K562 (cell line): Measurements from ENCODE around the gene ZDHHC3. TPM values are rescaled to one million over a fixed set of nuclear protein-coding genes. Genes with fewer than 3 reads are reported as not detected.

Source experiments
- FOXA1 ChIP-seq: fragments of 450-650 bp; IDR thresholded peaks from 2 replicates; pipeline ENCODE4 v1.6.1; 2016; ENCODE audit warnings: mild to moderate bottlenecking, borderline replicate concordance
- NFATC3 ChIP-seq: fragments of 450-650 bp; IDR thresholded peaks from 2 replicates; pipeline ENCODE4 v1.6.1; 2017; ENCODE audit warnings: mild to moderate bottlenecking
- POLR2AphosphoS5 ChIP-seq: IDR thresholded peaks from 2 replicates; pipeline ENCODE4 v1.6.1; 2011; ENCODE audit warnings: mild to moderate bottlenecking, low read depth, low read length, moderate library complexity; ENCODE audit not compliant: control insufficient read depth, insufficient read depth
- U2AF2 ChIP-seq: fragments of 200-400 bp; formaldehyde crosslinking; optimal IDR thresholded peaks from 2 replicates; pipeline ENCODE3; 2017; ENCODE audit warnings: low read depth, mild to moderate bottlenecking, low read length
- polyA plus RNA-seq, 8 experiments: library from polyadenylated mRNA; depleted of rRNA in 4 of 8; stranded (reverse) in 5 of 8; unstranded in 3 of 8; fragments of >200 nt; fragmentation: Nextera tagmentation in 2 of 8; fragmentation: Illumina TruSeq in 1 of 8; extraction: Ambion mirVana in 2 of 8; extraction: Trizol in 1 of 8; gene quantifications; 2 replicates each; pipeline versions ENCODE4 v1.2.1 to v1.2.3, GENCODE V29; 2011 to 2014; ENCODE audit warnings: inconsistent platforms in 1 of 8, missing spikeins in 1 of 8
- total RNA-seq, 7 experiments: library from RNA; depleted of rRNA in 6 of 7; stranded (reverse); fragments of >200 nt in 6 of 7; fragmentation: Illumina TruSeq in 2 of 7; extraction: Trizol in 2 of 7; gene quantifications; 2 replicates each; pipeline versions ENCODE4 v1.2.1 to v1.2.3, GENCODE V29; 2011 to 2021; ENCODE audit warnings: low replicate concordance in 1 of 7
- TF ChIP-seq, protein P1 (sequence below): fragments of 250-450 bp; sonication (Bioruptor Pico); IDR thresholded peaks from 2 replicates; pipeline ENCODE4 v1.4.0; 2020; ENCODE audit warnings: mild to moderate bottlenecking
- TF ChIP-seq, protein P2 (sequence below): fragments of 450-650 bp; IDR thresholded peaks from 2 replicates; pipeline ENCODE4 v1.7.0; 2016; ENCODE audit warnings: borderline replicate concordance
- TF ChIP-seq, protein P3 (sequence below), 3 experiments: IDR thresholded peaks in 2 of 3; conservative IDR thresholded peaks in 1 of 3; 2 replicates each; pipeline ENCODE4 v1.5.1; 2011 to 2012; ENCODE audit warnings: low read length in 3 of 3, mild to moderate bottlenecking in 3 of 3, control low read depth in 2 of 3, improper control_type of control experiment in 1 of 3, inconsistent platforms in 1 of 3, low read depth in 1 of 3, mixed read lengths in 1 of 3, moderate library complexity in 1 of 3; ENCODE audit not compliant: insufficient read depth in 2 of 3

The ZDHHC3 gene
- total and polyA plus RNA-seq, 9 of the 15 experiments (the other 6 are each of a cell fraction or from before 2014, with no cell fraction given) = 10.3 to 120 (median 67.2) TPM

DNA sequence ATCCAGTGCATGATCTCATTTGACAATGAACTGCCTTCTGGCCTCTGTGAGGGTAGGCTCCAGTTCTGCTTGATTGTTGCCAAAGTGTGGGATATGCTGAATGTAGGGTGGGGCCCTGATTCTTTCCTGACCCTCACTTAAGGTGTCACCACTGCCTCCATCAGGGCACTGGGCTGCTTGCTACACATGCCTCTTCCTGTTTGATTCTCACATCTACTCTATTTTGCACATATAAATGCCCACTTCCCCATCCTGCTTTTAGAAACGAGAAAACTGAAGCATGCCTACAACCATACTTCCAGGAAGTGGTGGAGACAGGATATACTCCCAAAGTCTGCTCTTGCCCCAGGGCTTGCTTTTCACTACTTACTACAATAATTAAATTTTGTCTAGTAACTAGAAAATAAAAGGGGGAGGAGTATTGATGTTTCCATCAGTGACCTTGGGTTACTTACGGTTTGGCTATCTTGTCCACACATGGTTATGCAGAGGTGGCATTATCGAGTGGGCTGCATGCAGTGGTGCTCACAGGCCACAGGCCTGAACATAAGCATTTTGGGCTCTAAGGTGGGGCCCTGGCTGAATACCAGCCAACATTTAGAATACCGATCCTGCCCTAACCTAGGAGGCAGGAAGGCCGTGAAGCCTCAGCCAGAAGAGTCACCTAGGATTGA, 6.7 kb downstream of the ZDHHC3 start (continued):
- TF ChIP-seq, protein P1, sequence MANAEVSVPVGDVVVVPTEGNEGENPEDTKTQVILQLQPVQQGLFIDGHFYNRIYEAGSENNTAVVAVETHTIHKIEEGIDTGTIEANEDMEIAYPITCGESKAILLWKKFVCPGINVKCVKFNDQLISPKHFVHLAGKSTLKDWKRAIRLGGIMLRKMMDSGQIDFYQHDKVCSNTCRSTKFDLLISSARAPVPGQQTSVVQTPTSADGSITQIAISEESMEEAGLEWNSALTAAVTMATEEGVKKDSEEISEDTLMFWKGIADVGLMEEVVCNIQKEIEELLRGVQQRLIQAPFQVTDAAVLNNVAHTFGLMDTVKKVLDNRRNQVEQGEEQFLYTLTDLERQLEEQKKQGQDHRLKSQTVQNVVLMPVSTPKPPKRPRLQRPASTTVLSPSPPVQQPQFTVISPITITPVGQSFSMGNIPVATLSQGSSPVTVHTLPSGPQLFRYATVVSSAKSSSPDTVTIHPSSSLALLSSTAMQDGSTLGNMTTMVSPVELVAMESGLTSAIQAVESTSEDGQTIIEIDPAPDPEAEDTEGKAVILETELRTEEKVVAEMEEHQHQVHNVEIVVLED (CRISPR knock-in tag) = no peak
- TF ChIP-seq, protein P2, sequence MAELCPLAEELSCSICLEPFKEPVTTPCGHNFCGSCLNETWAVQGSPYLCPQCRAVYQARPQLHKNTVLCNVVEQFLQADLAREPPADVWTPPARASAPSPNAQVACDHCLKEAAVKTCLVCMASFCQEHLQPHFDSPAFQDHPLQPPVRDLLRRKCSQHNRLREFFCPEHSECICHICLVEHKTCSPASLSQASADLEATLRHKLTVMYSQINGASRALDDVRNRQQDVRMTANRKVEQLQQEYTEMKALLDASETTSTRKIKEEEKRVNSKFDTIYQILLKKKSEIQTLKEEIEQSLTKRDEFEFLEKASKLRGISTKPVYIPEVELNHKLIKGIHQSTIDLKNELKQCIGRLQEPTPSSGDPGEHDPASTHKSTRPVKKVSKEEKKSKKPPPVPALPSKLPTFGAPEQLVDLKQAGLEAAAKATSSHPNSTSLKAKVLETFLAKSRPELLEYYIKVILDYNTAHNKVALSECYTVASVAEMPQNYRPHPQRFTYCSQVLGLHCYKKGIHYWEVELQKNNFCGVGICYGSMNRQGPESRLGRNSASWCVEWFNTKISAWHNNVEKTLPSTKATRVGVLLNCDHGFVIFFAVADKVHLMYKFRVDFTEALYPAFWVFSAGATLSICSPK = no peak
- TF ChIP-seq U2AF2 = no peak
- no peak for TF ChIP-seq POLR2AphosphoS5
- TF ChIP-seq NFATC3 = no peak
- TF ChIP-seq, protein P3, sequence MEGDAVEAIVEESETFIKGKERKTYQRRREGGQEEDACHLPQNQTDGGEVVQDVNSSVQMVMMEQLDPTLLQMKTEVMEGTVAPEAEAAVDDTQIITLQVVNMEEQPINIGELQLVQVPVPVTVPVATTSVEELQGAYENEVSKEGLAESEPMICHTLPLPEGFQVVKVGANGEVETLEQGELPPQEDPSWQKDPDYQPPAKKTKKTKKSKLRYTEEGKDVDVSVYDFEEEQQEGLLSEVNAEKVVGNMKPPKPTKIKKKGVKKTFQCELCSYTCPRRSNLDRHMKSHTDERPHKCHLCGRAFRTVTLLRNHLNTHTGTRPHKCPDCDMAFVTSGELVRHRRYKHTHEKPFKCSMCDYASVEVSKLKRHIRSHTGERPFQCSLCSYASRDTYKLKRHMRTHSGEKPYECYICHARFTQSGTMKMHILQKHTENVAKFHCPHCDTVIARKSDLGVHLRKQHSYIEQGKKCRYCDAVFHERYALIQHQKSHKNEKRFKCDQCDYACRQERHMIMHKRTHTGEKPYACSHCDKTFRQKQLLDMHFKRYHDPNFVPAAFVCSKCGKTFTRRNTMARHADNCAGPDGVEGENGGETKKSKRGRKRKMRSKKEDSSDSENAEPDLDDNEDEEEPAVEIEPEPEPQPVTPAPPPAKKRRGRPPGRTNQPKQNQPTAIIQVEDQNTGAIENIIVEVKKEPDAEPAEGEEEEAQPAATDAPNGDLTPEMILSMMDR (IDR thresholded peaks at IDR 0.05 in 2 of 3, conservative IDR thresholded peaks at IDR 0.05 in 1 of 3; ENCODE audit: insufficient read depth in 2 of 3, low read depth in 1 of 3, low read length in 3 of 3) = peak in 1 of 3 experiments; percentile 12; a peak in 1 of 6 replicates
- no peak for TF ChIP-seq FOXA1
- TF ChIP-seq, all 486 proteins: peak for 6
